ENCODE measurements around the gene TLR4. TPM values are rescaled to one million over a fixed set of nuclear protein-coding genes. Genes with fewer than 3 reads are reported as not detected.

The TLR4 gene
- total RNA-seq = 8.8 TPM

- peak; percentile 37 for DNase-seq
These were observed at the start of gene TLR4 for GRCh38 chr9:117704024-117704575. TLR4 (plus strand) TSS chr9:117704403; CDS start chr9:117704473, 70 bp downstream.

- no peak for DNase-seq
These were observed 48.2 kb upstream of the TLR4 start for GRCh38 chr9:117656002-117656401.

GRCh38 chr9:117662651-117663050 is 41.6 kb upstream of the TLR4 start:
- no peak for DNase-seq

- no peak for DNase-seq
These were observed 39.8 kb upstream of the TLR4 start for GRCh38 chr9:117664419-117664818.

- DNase-seq = no peak
These were observed 38.4 kb upstream of the TLR4 start for GRCh38 chr9:117665601-117666385.

- DNase-seq = no peak
These were observed 32.7 kb upstream of the TLR4 start for GRCh38 chr9:117671468-117671867.

- DNase-seq = no peak
These were observed 31.8 kb upstream of the TLR4 start for GRCh38 chr9:117672369-117672768.

GRCh38 chr9:117677572-117677971 is 26.6 kb upstream of the TLR4 start:
- DNase-seq = no peak

GRCh38 chr9:117678871-117679270 is 25.3 kb upstream of the TLR4 start:
- DNase-seq = no peak

- no peak for DNase-seq
These were observed 24.8 kb upstream of the TLR4 start for GRCh38 chr9:117679416-117679815.

GRCh38 chr9:117681888-117682287 is 22.3 kb upstream of the TLR4 start:
- no peak for DNase-seq

- no peak for DNase-seq
These were observed 21.1 kb upstream of the TLR4 start for GRCh38 chr9:117682955-117683710.

- no peak for DNase-seq
These were observed 16.7 kb upstream of the TLR4 start for GRCh38 chr9:117687532-117687931.

GRCh38 chr9:117691367-117691766 is 12.8 kb upstream of the TLR4 start:
- no peak for DNase-seq

- no peak for DNase-seq
These were observed 8.0 kb upstream of the TLR4 start for GRCh38 chr9:117696154-117696553.

- no peak for DNase-seq
These were observed 7.2 kb upstream of the TLR4 start for GRCh38 chr9:117697046-117697445.

GRCh38 chr9:117703537-117703936 is 666 bp upstream of the TLR4 start:
- no peak for DNase-seq

GRCh38 chr9:117704597-117704996 is 394 bp downstream of the TLR4 start:
- no peak for DNase-seq

- no peak for DNase-seq
These were observed 1.2 kb downstream of the TLR4 start for GRCh38 chr9:117705386-117705785.

- DNase-seq = no peak
These were observed 2.4 kb downstream of the TLR4 start for GRCh38 chr9:117706421-117707116.

GRCh38 chr9:117707561-117707960 is 3.4 kb downstream of the TLR4 start:
- DNase-seq = no peak

- DNase-seq = no peak
These were observed 5.7 kb downstream of the TLR4 start for GRCh38 chr9:117709936-117710335.

- no peak for DNase-seq
These were observed 10.1 kb downstream of the TLR4 start for GRCh38 chr9:117714282-117714681.

Measured in tongue (tissue), 2 donors.